Fibroblast of villous mesenchyme (primary cell): ENCODE data around the gene COX7A2. TPM values are rescaled to one million over a fixed set of nuclear protein-coding genes. Genes with fewer than 3 reads are reported as not detected.

ENCODE experiments used
- DNase-seq: peaks from one replicate; pipeline ENCODE4 v3.0.0-alpha.2; 2010; ENCODE audit warnings: low read depth
- H3K4me3 ChIP-seq: 2 replicates; pipeline ENCODE4 v1.5.1; 2011; ENCODE audit warnings: low read depth, mild to moderate bottlenecking, low read length
- CTCF ChIP-seq: IDR thresholded peaks from 2 replicates; pipeline ENCODE4 v1.5.1; 2012; ENCODE audit warnings: low read depth, mild to moderate bottlenecking, low read length; ENCODE audit not compliant: insufficient read depth
- total RNA-seq: library from RNA; depleted of rRNA; stranded (reverse); fragments of >200 nt; gene quantifications from 2 replicates; pipeline ENCODE4 v1.2.3, GENCODE V29; 2012

COX7A2 gene
- total RNA-seq, 1 donor = 120 TPM

GRCh38 chr6:75272145-75272840 is 28.7 kb upstream of the COX7A2 start:
- no peak for TF ChIP-seq CTCF
- no peak overlapping the region for H3K4me3 ChIP-seq
- DNase-seq = peak; percentile 79

GRCh38 chr6:75268988-75269354 is 25.4 kb upstream of the COX7A2 start:
- H3K4me3 ChIP-seq = no peak overlapping the region
- no peak for DNase-seq
- no peak for TF ChIP-seq CTCF

GRCh38 chr6:75268121-75268987 is 24.8 kb upstream of the COX7A2 start:
- no peak overlapping the region for H3K4me3 ChIP-seq
- DNase-seq = no peak
- no peak for TF ChIP-seq CTCF

- no peak overlapping the region for H3K4me3 ChIP-seq
- no peak for DNase-seq
- no peak for TF ChIP-seq CTCF
Observed at GRCh38 chr6:75267461-75267860, 23.9 kb upstream of the COX7A2 start.

GRCh38 chr6:75266716-75267291 is 23.2 kb upstream of the COX7A2 start:
- TF ChIP-seq CTCF = peak; percentile 81
- DNase-seq = peak; percentile 69
- no peak overlapping the region for H3K4me3 ChIP-seq

- no peak for DNase-seq
- TF ChIP-seq CTCF = no peak
Observed at GRCh38 chr6:75263401-75263750, 19.8 kb upstream of the COX7A2 start.

More at GRCh38 chr6:75263401-75263750, 19.8 kb upstream of the COX7A2 start:
- H3K4me3 ChIP-seq = no peak overlapping the region
